Measurements from ENCODE around the gene SLC25A33.

- TF ChIP-seq ZNF341 (tag by site-specific recombination; IDR thresholded peaks at IDR 0.05; ENCODE audit: low read depth) (no peak), SP3 (tag by site-specific recombination; IDR thresholded peaks at IDR 0.05) (no peak), GLI4 (tag by site-specific recombination; IDR thresholded peaks at IDR 0.05) (no peak), HOXA7 (CRISPR knock-in tag; IDR thresholded peaks at IDR 0.05; ENCODE audit: borderline replicate concordance) (no peak), KLF16 (tag by site-specific recombination; IDR thresholded peaks at IDR 0.05) (no peak; the same call in 1 of the 2 replicates), ZBTB1 (tag by site-specific recombination; IDR thresholded peaks at IDR 0.05) (no peak), CTCF (tag by site-specific recombination; IDR thresholded peaks at IDR 0.05) (no peak)
- TF ChIP-seq, protein P1, sequence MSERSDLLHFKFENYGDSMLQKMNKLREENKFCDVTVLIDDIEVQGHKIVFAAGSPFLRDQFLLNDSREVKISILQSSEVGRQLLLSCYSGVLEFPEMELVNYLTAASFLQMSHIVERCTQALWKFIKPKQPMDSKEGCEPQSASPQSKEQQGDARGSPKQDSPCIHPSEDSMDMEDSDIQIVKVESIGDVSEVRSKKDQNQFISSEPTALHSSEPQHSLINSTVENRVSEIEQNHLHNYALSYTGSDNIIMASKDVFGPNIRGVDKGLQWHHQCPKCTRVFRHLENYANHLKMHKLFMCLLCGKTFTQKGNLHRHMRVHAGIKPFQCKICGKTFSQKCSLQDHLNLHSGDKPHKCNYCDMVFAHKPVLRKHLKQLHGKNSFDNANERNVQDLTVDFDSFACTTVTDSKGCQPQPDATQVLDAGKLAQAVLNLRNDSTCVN (tag by site-specific recombination; optimal IDR thresholded peaks at IDR 0.05) = no peak
These were observed 22.2 kb downstream of the SLC25A33 start for GRCh38 chr1:9561429-9561828.

Data from HEK293 (cell line).